NCI-H2107 treated with DMSO at 0.1 percent for 48 hours (cell line): ENCODE results near the gene DHX58.
A peak's percentile ranks its signal among the peaks of the same experiment; 100 is the strongest.

Source experiments
- DNase-seq: peaks from one replicate; lab custom pipeline; 2025; ENCODE audit not compliant: unreplicated experiment; lab: John Stamatoyannopoulos, UW

The DHX58 gene

DNA sequence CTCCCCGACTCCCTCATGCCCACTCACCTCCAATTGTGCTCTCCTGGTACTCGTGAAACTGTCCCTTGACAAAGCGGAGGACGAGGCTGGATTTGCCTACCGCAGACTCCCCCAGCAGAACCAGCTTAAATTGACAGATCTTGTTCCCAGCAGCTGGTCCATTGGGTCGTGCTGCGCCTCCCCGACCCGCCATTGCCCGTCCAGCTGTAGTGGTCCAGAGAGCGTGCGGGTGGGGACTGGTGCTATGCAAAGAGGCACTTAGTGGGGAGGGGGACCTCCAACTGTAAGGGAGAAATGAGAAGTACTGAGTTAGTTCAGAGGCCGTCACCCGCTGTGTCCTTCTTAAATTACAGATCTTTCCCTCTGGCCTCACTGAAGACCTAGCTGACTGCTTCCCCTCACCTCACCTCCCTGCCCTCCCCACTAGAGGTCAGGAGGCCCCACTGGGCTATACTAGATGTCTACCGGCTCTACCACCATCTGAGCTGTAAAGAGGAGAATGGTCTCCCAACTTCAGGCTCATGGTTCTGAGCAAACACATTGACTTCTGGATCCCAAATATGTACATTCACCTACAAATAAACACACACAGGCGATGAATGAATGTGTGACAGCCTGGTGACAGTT, 17.9 kb upstream of the DHX58 start:
- DNase-seq, result no peak

DNA sequence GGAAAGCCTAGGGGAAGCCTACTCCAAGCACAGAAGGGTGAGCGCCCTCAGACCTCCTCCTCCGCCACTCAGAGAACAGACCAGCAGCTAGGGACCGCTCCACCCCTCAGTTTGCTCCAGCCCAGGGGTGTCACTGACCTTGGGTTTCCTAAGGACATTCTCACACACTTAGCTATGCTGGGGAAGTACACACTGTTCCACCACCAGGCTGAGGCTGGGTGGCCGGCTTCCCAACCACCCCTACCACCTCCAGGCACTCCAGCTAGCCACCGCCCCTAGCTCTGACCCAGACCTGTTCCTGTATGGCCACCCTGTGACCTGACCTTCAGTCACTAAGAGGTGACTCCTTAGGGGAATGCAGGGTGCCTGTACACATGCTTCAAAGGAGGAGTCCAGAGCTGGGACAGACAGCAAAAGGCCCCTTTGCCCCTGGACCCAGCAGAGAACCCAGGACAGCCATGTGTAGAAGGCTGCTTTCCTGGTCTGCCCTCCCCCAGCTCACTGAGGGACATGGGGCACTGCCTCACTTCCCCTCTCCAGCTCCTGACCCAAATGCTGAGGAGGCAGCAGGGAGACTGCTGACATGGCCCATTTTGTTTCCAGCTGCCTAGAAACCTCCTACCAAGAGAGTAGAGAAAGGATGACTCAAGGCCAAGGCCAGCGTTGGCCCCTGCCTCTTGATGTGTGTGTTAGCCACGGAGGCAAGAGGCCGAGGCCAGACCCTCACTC, 16.8 kb upstream of the DHX58 start:
- DNase-seq, result no peak

DNA sequence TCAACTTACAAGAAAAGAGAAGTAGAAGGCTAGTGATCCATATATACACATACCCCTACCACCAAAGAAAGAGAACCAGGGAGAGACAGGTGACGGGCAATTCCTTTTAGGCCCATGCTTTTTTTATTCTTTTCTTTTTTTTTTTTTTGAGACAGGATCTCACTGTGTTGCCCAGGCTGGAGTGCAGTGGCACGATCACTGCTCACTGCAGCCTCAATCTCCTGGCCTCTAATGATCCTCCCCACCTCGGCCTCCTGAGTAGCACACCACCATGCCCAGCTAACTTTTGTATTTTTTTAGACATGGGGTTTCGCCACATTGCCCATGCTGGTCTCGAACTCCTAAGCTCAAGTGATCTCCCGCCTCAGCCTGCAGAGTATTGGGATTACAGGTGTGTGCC, 14.9 kb upstream of the DHX58 start:
- DNase-seq, result no peak

DNA sequence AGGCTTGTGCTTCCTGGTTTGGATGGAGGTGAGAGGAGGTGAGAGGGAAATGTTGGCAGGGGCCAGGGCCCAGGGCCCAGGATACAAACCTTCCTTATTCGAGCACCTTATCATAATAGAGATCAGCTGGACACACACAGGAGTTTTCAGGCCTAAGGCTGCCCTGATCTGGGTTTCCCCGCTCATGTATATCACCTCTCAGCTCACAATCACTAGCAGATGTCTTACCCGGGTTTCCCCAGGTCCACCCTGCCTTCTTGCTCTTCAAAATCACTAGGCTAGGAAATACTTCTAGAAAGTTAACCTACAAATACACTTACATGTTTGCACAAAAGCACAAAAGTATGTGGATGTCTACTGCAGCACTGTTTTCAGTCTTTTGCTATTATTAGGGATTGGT, 14.3 kb upstream of the DHX58 start:
- DNase-seq, result no peak

DNA sequence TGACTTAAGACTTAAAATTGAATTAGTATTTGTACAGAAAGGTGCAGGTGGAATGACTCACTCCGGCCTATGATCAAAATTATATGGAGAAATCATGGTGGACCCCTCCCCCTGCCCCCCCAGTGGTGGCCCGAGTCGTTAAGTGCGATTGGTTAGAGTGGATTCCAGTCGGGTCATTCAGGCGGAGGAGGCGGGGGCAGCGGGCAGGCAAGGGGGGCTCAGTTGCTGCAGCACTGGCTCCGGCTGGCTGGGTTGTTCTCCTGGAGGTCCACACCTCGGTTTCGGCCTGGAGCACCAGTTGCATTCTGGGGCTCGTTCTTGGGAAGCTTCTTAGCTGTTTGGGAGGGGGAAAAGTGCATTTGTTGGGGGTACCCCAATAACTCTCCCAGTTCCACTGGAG, 13.1 kb upstream of the DHX58 start:
- DNase-seq, result no peak

DNA sequence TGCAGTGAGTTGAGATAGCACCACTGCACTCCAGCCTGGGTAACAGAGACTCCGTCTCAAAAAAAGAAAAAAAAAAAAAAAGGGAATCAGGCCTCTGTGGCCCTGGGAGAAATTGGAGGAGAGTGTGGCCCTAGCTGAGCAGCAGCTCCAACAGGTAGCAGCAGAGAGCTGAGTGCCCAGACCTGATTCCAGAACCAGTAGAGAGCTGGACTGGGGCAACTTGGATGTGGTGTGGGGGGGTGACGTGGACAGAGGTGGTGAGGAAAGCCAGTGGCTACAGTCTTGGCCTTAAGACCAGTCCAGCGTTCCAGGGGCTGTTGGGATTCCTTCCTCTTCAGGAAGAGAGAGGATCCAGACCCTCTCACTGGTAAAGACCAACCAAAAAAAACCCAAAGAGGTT, 11.7 kb upstream of the DHX58 start:
- no peak for DNase-seq

DNA sequence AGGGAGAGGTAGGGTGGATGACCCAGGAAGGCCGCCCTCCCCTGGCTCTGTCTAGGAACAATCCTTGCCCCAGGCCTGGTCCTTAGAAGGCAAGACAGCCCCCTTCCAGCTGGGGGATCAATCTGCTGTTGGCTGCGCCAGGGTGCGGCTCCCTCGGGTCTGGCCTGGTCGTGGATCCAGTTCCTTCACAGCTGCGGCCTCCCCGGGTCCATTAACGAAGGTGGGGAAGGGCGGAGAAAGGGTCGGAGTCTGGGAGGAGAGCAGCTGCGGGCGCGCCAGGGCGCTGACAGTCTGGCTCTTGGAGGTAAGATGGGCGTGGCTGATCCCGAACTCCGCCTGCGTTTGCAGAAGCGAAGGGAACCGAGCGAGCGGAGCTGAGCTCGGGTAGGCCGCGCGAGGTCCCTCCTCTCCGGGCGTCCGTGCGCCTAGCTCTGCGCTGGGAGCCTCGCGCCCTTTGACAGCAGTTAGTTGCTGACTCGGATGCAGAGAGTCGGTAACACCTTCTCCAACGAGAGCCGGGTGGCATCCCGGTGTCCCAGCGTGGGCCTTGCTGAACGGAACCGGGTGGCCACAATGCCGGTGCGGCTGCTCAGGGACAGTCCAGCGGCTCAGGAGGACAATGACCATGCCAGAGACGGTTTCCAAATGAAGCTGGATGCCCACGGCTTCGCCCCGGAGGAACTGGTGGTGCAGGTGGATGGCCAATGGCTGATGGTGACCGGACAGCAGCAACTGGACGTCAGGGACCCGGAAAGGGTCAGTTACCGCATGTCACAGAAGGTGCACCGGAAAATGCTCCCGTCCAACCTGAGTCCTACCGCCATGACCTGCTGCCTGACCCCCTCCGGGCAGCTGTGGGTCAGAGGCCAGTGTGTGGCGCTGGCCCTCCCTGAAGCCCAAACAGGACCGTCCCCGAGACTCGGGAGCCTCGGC, 10.1 kb upstream of the DHX58 start, which contains the start of gene HSPB9:
Gene HSPB9 (plus strand): TSS at position 434 of the 933 bp plus-strand sequence. CDS start 47 bp downstream, at position 481.
- no peak for DNase-seq

DNA sequence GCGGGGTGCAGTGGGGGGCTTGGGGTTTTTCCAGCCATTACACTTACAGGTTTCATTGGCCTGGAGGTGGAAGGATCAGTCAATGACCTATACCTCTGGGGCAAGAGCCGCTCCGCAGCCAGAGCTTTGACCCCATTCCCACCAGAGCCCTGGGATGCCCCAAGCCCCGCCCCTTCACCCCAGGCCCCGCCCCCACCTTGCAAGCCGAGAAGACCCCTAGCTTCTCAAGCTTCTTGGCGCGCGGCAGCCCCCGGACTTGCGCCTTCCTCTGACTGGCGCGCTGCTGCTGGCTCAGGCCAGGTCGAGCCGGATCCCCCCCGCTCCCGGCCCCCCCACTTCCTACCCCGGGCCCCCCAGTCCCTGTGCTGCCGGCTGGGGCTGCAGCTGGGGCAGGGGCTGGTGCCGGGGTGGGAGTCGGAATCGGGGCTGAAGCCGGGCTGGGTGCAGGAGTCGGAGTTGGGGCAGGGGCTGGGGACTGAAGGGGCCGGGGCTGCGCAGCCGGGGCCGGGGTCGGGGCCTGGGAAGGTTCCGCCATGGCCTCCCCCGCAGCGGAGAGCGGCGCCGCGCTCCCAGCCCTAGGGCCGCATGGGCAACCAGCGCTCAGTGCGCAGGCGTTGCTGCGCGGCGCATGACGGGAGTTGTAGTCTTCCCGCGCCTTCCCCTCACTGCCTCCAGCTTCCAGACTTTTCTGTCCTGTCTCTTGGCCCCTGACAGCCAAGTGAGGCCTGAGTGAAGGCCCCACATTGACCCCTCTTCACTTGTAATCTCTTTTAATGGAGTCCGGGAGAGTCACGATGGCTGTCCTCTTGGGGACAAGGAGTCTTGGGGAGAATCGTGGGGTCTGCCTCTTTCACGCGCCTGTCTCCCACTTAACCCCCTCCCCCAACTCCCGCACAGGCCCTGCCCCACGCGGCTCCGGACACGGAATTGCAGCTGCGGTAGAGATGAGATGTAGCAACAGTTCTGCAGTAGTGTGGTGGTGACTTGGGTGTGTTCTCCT, 8.6 kb upstream of the DHX58 start, which contains the start of gene KAT2A:
Gene KAT2A (minus strand): TSS at position 598 of the 1,000 bp plus-strand sequence. CDS start 63 bp downstream, at position 535.
- peak; percentile 20 for DNase-seq

DNA sequence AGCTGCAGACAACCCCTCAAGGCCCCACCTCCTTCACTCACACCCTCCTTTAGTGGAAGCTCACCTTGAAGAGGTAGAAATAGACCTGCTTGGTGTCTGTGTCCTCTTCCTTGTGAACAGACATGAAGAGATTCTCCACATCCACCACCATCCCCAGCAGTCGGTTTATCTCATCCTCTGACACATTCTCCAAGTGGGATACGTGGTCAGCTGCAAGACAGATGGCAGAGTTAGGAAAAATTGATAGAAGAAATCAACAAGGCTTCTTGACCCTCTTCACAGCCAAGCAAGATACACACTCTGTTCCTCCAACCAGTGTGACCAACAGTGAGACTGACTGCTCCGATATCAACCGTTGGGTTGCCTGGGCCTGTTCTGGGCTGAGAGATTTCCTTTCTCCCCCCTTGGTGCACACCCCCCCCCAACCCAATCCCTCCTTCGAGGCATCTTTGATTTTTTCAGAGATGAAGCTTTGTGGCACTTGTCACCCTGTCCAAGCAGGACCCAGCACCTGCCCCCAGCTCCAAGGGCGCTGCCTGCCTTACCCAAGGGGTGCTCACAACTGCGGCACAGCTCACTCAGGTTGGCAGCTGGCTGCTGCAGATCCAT, 7.8 kb upstream of the DHX58 start:
- DNase-seq, result no peak

DNA sequence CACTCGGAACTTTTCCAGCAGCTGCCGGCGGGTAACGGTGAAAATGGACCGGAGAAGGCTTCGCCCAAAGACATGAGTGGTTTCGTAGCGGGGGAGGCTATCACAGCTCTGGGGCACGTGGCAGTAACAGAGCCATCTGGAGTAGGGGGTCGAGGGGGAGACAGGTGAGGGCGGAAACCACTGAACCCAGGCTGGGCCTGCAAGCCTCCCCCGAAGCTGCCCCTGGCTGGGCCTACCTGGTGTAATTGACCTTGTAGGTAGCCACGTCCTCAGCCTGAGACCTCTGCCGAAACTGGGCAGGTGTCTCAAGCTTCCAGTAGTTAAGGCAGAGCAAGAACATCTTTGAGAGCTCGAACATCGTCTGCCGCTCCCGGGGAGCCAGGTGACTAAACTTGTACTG, 6.8 kb upstream of the DHX58 start:
- no peak for DNase-seq

DNA sequence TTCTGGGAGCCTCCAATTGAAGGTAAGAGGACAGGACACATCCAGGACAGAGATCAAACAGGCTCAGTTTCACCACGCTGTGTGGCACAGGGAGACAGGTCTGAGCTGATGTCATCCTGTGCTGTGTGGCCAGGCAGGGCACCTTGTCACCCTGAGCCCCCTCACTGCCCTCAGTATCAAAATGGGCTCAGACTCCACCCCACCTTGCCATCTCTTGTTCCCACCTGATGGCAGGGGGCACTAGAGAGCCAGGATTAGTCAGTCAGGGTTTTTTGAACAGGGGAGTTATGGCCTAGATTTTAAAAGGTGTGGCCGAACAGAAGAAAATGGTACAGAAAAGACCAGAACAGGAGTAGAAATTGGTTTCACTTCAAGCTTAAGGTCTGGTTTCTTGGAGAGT, 6.0 kb upstream of the DHX58 start:
- DNase-seq, result peak; percentile 26

DNA sequence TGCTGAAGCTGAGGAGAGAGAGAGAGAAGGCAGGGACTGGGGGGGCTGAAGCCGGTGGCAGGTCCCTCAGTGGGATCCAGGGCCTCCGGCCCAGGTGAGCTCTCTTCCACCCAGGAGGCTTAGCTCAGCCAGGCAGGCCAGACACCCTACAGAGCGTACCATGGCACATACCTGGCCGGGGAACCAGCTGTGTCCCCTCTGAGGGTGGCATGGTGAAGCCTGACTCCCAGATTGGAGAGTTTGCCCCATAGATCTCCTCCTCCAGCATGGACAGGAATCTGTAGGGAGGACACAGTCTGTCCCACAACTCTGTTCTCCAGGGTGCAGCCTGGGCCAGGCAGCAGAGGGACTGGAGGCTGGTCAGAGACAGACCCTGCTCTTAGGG, 5.6 kb upstream of the DHX58 start:
- DNase-seq, result no peak

DNA sequence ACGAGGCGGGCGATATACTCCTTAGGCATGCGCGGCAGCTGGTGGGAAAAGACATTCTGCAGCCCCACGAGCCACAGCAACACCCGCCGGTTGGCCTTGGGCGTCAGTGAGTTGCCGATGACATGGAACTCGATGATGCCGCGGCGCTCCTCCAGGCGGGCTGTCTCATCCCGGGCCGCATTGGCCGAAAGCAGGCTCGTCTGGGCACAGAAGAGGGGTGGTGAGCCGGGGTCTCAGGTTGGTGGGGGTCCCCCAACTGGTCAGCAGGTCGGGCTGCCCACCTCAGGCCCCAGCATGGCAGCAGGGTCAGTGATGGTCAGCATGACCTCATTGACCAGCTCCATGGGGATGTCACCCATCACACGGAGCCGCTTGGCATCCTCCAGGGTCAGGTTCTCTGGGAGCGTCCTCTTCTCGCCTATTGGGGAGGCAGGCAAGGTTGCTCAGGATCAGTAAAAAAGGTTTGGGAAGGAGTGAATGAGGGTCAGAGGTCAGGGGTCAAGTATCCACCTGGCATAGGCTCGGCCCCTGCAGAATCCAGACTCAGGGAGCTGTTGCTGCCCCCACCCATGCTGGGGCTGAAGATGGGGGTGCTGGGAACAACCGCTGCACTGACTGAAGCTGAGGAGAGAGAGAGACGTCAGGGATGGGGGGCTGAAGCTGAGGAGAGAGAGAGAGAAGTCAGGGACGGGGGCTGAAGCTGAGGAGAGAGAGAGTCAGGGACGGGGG, 5.0 kb upstream of the DHX58 start:
- DNase-seq, result no peak

DNA sequence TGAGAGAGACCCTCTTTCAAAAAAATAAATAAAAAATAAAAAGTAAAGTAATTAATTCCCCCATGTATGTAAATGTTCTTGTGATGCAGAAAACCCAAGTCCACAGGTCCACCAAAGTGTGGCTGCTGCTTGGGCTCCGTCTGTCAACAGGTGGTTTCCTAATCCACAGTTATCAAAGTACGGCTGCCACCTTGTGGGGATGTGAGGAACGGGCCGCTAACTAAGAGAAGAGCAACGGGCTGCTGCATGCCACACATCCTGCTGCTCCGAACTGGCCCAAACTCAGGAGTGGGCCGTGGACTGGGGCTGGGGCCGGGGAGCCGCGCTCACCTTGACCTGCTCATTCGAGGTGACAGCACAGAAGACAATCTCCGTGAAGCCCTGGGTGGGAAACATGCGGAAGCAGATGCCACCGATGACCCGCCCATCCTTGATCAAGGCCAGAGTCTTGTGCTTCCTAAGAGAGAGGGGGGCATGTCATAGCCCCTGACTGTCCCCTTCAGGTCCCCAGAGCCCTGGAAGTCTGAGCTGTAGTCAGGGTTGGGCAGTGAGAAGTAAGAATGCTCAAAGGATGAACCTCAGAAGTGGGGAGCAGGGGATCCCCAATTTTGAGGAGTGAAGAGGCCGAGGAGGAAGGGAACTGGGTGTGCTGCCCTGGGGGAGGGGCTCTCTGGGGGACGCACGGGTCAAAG, 4.3 kb upstream of the DHX58 start:
- peak; percentile 78 for DNase-seq

DNA sequence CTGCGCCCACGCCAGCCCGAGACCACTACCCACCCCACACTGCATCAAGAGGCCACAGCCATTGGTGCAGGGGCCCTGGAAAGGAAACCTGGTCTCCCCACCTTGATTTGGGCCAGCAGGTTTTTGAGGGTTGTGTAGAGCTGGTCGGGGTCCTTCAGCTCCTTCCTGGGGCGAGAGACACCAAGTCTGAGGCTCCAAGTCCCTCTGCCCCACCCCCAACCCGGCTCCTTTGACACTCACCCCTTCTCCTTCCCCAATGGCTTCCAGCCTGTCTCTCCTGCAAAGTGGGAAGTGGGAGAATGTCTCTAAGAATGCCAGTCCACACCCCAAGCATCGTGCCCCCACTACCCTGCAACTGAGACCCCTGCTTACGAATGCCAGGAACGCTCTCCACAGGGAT, 1.6 kb upstream of the DHX58 start:
- no peak for DNase-seq

DNA sequence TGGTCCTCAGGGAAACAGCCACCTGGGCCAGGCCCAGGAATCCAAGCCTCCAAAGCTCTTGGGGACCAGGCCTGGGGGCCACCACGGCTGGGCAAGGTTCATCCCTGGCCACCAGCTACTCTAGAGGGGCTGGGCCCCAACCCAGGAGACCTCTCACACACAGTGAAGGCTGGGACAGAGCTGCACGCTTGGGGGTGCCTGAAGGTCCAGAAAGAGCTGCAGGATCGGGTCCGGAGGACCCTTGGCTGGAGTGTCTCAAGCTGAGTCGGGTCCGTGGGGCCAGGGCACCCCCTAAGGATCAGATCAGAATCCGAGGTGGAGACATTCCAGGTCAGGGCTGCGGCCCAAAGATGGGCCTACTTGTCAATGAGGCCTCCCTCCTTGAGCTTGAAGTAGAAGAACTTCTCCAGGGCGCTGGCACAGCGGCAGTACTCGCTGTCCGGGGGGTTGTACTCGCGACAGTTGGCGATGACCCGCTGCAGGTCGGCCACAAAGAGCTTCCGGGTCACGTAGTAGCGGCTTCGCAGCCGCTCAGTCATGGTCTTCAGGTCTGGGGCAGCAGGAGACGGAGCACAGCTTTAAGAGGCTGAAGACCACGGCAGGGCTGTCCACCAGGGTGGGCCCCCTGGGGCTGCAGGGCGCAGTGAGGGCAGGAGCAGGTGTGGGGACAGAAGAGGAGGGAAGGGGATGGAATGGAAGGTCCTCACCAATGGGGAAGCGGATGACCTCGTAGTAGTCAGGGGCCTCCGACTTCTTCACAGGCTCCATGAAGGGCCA, 967 bp upstream of the DHX58 start:
- DNase-seq, result no peak

DNA sequence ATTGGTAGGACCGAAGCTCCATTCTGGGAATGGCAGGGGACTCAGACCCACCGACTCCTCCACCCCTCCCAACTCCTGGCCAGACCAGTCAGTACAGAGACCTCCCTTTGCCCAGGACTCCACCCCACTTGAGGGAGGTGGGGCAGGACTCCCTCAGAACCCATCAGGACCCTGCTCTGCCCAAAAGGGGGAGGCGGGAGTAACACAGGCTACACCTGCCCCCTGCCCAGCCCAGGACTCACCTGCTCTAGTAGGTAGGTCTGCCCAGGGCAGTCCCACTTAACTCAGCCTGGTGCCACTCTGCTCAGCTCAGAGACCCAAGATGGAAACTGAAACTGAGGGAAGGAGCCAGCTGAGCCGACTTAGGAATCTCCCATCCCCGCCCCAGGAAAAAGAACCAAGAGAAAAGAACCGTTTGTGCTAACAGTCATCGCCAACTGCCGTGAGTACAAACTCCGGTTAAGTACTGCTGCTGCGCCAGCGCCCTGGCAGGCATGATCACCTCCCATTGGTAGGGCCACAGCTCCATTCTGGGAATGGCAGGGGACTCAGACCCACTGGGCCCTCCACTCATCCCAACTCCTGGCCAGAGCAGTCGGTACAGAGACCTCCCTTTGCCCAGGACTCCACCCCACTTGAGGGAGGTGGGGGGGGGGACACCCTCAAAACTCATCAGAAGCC, 503 bp downstream of the DHX58 start:
- peak; percentile 24 for DNase-seq
